Measurements from ENCODE around the gene SLC5A11.
"Not testable (repeated sequence)": the region's sequence is repeated elsewhere in the genome, so short reads cannot be mapped to it uniquely, and the experiment has no call there.

SLC5A11 gene

GRCh38 chr16:24836836-24837235, 8.9 kb upstream of the SLC5A11 start:
- no peak for DNase-seq

DNA sequence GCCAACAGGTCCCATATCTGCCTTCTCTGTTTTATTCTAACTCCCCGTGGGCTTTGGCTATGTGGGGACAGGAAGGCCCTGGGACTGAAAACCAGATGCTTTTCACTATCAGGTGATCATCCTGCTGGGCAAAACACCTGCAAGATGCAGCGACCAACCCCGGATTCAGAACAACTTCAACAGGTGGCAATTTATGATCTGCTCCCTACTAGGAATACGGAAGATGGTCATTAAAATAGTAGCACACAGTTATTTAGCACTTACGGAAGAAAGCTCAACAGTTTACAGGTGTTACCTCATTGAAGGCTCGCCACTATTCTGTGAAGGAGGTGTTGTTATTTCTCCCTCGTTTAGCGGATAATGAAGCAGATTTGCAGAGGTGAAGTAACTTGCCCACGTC, 7.8 kb upstream of the SLC5A11 start:
- DNase-seq: no peak

DNA sequence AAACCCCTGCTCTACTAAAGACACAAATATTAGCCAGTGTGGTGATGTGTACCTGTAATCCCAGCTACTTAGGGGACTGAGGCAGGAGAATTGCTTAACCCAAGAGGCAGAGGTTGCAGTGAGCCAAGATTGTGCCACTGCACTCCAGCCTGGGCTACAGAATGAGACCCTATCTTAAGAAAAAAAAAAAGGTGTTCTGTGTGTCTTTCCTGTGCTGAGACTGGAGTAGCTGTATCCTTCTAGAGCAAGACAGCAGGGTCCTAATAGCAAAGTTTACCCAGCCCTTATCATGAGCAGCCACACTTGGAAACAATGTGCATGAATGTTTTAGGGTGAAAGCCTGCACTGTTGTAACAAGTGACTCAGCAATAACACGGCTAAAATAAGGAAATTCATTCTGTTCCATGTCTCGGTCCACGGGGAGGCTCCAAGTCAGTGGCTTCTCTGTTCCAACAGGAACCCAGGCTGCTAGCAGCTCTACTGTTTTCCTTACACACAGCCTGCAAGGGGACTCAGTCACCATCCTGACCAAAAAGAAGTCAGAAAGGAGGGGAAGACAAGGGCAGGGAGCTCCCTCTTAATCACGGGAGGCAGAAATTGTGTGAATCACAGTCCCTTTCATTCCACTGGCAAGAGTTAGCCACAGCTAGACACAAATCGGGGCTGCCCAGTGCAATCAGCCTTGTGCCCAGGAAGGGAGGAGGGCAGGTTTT, 7.1 kb upstream of the SLC5A11 start:
- no peak for DNase-seq

GRCh38 chr16:24839347-24839972, 6.3 kb upstream of the SLC5A11 start:
- DNase-seq: no peak

GRCh38 chr16:24841291-24841690, 4.5 kb upstream of the SLC5A11 start:
- no peak for DNase-seq

GRCh38 chr16:24844101-24845030, 1.4 kb upstream of the SLC5A11 start:
- DNase-seq: no peak

DNA sequence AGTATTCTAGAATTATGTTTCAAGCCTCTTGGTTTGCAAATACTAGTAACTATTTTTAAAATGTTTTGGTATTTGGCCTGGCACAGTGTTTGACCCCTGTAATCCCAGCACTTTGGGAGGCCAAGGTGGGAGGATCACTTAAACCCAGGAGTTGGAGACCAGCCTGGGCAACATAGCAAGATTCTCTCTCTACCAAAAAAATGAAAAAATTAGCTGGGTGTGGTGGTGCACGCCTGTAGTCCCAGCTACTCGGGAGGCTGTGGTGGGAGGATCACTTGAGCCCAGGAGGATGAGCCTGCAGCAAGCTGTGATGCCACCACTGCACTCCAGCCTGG, 765 bp upstream of the SLC5A11 start:
- not testable (repeated sequence) for DNase-seq

DNA sequence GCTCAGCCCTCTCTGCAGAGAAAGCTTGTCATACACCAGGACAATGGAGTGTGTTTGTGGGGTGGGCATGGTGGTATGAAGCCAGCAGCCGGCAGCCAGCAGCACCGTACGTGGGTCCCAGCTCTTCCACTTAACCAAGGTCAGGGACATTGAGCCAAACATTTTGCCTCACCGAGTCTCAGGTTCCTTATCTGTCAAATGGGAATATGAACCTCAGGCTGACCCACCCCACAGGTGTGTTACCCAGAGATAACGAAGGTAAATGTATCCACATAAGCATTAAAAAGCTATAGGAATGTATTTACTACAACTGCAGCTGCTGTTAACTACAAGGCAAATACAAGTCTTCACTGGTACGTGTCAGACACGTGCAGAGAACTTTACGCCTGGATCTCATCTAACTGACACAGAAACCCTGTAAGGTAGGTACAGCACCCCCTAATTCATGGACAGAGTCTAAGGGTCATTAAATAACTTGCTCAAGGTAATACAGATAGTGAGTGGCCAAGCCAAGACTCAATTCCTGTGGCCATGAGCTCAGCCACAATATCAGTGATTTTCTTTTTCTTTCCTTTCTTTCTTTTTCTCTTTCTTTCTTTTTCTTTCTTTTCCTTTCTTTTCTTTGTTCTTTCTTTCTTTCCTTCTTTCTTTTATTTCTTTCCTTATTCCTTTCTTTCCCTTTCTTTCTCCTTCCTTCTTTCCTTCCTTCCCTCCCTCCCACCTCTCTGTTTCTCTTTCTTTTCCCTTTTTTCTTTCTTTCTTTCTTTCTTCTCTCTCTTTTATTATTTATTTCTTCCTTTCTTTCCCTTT, 990 bp downstream of the SLC5A11 start:
- no peak for DNase-seq

GRCh38 chr16:24847358-24847664, 1.5 kb downstream of the SLC5A11 start:
- no peak for DNase-seq

DNA sequence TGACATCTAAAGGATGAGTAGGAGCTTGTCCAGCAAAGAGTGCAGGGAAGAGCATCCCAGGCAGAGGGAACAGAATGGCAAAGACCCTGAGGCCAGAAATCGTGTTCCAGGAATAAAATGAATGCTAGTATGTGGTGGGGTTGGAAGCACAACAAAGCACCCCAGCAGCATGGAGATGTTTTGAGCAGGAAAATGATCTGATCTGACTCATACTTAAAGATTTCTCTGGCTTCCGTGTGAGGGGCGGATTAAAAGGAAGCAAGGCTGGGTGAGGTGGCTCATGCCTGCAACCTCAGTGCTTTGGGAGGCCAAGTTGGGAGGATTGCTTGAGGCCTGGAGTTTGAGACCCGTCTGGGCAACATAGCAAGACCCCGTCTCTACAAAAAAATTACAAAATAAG, 2.3 kb downstream of the SLC5A11 start:
- no peak for DNase-seq

GRCh38 chr16:24849641-24850040, 3.9 kb downstream of the SLC5A11 start:
- DNase-seq: no peak

DNA sequence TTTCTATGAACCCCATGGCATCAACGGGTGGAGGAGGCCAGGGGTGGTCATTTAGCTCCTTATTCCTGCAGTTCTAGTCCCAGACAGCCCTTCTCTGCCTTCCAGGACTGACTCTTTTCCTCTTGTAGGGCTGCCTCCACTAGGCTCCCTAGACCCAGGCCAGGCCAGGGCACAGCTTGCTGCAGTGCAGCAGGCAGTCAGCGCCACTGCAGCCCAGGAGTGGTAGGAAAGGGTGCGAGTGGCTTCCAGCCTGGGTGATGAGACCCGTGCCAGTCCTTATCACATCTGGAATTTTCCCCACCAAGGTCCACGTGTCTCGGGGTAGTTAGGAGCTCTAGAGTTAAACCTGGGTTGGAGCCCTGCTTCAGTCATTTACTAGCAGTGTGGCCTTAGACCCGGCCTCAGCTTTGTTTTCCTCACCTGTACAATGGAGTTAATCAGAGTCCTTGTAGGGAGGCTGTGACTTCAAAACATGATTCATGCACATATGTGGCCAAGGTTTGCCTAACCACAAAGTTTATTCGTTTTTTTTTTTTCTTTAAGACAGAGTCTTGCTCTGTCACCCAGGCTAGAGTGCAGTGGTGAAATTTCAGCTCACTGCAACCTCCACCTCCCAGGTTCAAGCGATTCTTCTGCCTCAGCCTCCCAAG, 4.7 kb downstream of the SLC5A11 start:
- DNase-seq: no peak

- no peak for DNase-seq
Measured at GRCh38 chr16:24851700-24852099, 5.9 kb downstream of the SLC5A11 start.

DNA sequence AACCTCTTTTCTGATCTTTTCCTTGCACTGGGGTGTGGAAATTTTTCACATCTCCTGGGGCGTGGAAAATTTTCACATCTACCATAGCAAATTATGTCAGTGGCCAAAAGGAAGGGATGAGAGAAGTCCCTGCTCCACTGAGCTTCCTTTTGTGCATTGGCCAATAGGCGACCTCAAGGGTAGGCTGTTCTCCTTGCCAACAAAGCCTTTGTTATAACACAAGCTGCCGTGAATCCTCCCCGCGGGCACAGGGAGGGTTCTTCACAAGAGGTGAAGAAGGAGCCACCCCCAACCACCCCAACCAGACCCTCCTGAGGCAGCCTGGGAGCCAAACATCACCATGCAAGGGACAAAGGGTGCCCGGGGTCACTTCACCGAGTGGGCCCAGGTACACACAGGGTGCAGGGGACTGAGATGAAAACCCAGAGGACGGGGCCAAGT, 6.5 kb downstream of the SLC5A11 start:
- no peak for DNase-seq

- no peak for DNase-seq
Measured at GRCh38 chr16:24853169-24853824, 7.5 kb downstream of the SLC5A11 start.

DNA sequence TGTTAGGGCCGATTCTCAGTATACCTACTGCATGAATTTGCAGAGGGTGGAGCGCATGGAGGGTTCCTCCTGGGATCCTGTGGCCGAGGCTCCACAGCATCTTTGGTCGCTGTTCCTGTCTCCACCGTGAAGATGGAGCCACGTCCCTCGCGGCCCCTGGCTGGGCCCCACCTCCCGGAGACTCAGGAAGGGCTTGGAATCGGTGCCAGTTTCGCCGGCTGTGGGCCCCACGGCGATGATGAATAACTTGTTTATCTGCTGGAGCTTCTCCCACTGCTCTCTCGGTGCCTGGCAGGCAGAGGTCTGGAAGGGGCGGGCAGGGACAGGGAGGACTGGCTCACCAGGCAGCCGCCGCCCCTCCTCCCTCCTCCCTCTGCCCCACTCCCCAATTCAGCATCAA, 8.1 kb downstream of the SLC5A11 start:
- DNase-seq: no peak

DNA sequence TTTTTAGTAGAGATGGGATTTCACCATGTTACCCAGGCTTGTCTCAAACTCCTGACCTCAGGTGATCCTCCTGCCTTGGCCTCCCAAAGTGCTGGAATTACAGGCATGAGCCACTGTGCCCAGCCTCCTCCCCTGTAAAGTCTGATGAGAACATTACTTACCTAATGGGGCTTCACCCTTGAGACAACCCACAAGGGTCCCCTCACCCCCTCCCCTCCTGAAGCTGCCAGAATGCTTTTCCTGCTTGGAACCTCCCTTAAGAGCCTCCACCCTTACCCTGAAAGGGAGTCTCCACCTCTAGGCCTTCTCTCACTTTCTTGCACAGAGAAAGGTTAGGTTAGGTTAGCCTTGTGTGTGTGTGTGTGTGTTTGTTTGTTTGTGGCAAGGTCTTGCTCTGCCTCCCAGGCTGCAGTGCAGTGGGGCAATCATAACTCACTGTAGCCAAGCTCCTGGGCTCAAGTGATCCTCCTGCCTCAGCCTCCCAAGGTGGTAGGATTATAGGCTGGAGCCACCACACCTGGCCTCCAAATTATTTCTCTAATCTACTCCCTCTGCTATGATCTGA, 8.9 kb downstream of the SLC5A11 start:
- DNase-seq: no peak

GRCh38 chr16:24855678-24856077, 9.9 kb downstream of the SLC5A11 start:
- no peak for DNase-seq

GRCh38 chr16:24856871-24857270, 11.1 kb downstream of the SLC5A11 start:
- DNase-seq: not testable (repeated sequence)

DNA sequence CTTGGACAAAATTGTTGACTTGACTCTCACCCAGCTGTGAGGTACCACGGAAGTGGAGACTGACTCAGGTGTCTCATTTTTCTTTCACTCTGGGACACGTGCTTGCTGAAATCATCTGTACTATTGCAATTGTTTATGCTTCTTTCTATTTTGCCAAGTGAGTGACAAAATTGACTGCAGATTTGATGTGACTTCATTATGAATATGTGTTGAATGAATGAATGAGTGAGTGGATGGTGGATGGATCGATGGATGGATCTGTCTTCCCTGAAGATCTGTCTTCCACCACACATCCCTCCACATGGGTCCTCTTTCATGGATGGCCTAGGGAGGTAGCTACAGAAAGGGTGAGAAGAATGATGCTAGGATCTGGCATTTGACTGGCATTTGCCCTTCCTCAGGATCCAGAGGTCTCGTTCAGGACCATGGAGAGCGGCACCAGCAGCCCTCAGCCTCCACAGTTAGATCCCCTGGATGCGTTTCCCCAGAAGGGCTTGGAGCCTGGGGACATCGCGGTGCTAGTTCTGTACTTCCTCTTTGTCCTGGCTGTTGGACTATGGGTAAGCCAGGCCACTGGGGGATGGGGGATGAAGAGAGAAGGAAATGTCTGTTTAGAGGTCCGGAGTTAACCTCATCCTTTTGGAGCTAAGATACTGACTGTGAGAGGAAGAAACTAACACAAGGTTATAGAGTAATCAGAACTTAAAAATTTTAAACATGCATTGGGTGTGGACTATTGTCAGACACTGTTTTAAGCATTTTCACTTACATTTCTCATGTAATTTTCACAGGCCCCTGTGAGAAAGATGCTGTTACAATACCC, 12.7 kb downstream of the SLC5A11 start:
- DNase-seq: peak; percentile 3 to 22

DNA sequence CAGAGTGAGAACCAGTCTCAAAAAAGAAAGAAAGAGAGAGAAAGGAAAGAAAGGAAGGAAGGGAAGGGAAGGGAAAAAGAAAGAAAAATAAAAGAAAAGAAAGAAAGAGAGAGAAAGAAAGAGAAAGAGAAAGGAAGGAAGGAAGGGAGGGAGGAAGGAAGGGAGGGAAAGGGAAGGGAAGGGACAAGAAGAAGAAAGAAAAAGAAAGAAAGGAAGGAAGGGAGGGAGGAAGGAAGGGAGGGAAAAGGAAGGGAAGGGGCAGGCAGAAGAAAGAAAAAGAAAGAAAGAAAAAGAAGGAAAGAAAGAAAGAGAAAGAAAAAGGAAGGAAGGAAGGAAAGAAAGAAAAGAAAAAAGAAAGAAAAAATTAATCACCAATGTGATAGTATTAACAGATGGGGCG, 15.7 kb downstream of the SLC5A11 start:
- no peak for DNase-seq

Measured in activated CD4-positive, alpha-beta T cell treated with anti-CD3 and anti-CD28 coated beads, Interleukin-2, amount 50 U/mL, for 4 hours (primary cell).